Central memory CD4-positive, alpha-beta T cell (primary cell): ENCODE results near the gene C19orf12.

Experiments used
- DNase-seq: peaks from one replicate; pipeline ENCODE4 v3.0.0; 2022

Gene C19orf12

DNA sequence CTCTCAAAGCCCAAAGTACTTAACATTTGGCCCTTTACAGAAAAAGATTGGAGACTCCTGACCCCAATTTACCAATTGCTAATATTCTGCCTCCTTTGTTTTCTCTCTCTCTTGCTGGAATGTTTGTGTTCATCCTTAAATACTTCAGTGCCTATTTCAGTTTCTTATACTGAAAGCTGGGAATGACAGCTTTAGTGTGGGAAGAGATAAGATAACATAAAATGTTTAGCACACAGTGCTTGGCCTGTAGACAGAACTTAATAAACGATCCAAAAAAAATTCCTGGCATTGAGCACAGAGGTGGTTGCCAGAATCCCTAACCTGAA lies 52.8 kb downstream of the C19orf12 start:
- no peak for DNase-seq

DNA sequence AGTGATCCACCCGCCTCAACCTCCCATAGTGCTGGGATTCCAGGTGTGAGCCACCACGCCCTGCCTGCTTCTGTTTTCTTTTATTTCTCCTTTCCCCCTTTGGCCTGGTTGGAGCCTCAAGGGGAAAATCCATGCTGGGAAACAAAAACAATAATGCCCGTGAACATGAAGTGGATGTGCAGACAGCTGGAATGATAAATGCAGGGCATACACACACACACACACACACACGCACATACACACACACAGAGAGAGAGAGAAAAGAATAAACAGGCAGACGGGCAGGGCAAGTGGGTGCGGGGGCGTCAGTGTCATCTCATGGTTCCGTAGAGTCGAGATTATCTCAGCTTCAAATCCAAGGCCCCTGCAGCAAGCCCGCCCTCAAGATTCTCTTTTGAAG lies 54.2 kb downstream of the C19orf12 start:
- no peak for DNase-seq

DNA sequence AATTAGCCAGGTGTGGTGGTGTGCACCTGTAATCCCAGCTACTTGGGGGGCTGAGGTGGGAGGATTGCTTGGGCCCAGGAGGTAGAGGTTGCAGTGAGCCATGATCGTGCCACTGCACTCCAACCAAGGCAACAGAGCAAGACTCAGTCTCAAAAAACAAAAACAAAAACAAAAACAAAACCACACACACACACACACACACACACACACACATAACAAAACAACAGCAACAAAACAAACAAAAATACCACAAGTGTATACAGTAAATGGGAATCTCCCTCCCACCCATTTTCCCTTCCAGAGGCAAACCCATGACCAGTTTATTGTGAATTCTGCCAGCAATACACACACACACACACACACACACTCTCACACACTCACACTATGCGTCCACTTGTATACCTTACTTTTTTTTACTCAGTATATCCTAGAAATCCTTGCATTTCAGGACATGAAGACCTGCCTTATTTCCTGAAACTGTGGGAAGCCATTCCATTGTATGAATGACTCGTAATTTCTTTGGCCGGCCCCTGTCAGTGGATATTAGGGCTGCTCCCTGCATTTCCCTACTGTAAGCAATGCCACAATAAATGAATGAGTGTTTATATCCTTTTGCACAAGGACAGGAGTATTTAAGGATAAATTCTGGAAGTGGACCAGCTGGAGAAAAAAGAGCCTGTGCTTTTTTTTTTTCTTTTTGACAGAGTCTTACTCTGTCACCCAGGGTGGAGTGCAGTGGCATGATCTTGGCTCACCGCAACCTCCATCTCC lies 56.7 kb downstream of the C19orf12 start:
- no peak for DNase-seq

DNA sequence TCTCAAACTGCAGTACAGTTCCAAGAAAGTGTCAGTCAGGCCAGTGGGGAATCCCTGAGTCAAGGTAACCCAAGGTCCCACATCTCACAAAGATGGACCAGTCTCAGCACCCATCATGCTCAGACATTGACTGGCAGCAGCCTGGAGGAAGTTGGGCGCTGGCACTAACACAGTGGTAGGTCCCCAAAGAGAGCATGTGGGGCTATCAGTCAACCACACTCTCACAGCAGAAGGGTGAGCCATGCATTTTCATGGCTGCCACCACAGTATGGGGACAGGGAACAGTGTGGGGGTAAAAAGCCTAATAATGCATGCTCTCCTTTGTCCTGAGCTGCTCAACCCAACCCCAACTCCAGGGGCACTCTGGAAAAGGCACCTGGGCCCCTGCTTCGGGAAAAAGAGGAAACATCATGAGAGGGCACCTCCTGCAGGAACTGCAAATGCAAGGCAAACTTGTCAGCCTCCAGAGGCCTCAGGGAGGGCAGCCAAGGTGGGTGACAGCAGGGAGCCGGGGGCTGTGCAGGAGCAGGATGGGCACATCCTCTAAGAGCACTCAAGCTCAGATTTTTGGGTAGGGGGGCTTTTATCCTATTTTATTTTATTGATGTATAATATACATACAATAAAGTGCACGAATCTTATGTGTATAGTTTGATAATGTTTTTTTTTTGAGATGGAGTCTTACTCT lies 59.3 kb downstream of the C19orf12 start:
- DNase-seq, result no peak

DNA sequence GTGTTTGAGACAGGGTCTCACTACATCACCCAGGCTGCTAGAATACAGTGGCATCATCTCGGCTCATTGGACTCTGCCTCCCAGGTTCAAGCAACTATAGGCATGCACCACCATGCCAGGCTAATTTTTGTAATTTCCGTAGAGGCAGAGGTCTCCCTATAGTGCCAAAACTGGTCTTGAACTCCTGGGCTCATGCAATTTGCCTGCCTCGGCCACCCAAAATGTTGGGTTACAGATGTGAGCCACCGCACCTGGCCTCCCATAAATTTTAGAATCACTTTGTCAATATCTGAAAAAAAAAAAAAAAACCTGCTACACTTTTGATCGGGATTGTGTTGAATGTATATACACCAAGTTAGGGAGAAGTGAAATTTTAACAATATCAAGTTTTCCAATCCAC lies 61.7 kb downstream of the C19orf12 start:
- no peak for DNase-seq

DNA sequence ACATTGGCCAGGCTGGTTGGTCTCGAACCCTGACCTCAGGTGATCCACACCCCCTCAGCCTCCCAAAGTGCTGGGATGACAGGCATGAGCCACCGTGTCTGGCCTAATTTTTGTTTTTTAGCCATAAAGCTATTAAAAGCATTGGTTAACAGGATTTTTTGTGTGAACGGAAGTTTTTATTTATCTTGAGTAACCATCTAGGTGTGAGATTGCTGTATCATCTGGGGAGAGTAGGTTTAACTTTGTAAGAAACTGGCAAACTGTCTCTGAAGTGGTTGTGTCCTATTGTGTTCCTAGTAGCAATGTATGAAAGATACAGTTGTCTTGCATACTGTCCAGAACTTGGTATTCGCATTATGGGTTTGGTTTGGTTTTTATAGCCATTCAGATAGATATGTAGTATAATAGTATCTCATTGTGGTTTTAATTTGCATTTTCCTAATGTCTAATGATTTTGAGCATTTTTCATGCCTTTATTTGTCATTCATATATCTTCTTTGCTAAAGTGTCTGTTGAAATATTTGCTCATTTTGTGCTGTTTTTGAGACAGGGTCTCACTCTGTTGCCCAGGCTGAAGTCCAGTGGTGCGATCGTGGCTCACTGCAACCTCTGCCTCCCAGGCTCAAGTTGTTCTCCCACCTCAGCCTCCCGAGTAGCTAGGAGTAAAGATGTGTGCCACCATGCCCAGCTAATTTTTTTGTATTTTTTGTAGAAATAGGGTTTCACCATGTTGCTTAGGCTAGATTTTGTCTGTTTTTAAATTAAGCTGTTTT lies 63.3 kb downstream of the C19orf12 start:
- DNase-seq, result no peak

DNA sequence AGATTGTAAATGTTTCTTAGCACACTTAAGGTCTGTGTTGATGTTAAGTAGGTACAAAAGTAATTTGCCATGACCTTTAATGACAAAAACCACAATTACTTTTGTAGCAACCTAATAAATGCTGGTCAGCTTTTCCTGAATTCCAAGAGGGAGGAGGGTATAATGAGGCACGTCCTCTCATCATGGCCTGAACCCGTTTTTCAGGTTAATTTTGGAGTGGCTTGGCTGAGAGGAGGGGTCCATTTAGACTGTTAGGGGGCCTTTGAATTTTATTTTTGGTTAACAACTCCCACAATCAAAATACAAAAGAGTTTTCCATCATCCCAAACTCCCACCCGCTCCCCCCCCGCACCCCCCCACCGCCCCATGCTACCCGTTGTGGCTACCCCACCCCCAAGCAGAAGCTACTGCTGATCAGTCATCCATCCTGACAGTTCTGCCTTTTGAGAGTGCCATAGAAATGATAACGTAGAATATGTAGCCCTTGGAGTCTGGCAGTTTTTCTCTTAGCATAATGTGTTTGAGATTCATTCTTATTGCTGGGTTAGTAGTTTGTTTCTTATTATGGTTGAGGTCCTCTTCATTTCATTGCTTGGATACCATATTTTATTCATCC lies 64.2 kb downstream of the C19orf12 start:
- DNase-seq, result no peak
